Nephron (organoid): Measurements from ENCODE around the gene IL1RAP.

Source experiments
- H3K27ac Mint-ChIP-seq, 3 experiments: 2 replicates each; pipeline ENCODE4 v1.8.0; 2020; ENCODE audit warnings: mixed read lengths in 3 of 3, mild to moderate bottlenecking in 2 of 3, moderate library complexity in 1 of 3
- H3K27me3 Mint-ChIP-seq: 2 replicates; pipeline ENCODE4 v1.8.0; 2021; ENCODE audit warnings: low read depth, mild to moderate bottlenecking, moderate library complexity, mixed read lengths
- H3K36me3 Mint-ChIP-seq: 2 replicates; pipeline ENCODE4 v1.8.0; 2020; ENCODE audit warnings: low read depth, mixed read lengths
- H3K4me1 Mint-ChIP-seq: 2 replicates; pipeline ENCODE4 v1.8.0; 2020; ENCODE audit warnings: mixed read lengths
- H3K4me3 Mint-ChIP-seq, 3 experiments: 2 replicates each; pipeline ENCODE4 v1.8.0; 2020; ENCODE audit warnings: mild to moderate bottlenecking in 3 of 3, mixed read lengths in 3 of 3, moderate library complexity in 2 of 3
- H3K9me3 Mint-ChIP-seq: 2 replicates; pipeline ENCODE4 v1.8.0; 2020; ENCODE audit warnings: mixed read lengths
- CTCF ChIP-seq, 3 experiments: fragments of 200-600 bp; sonication (generic); IDR thresholded peaks; one replicate each; pipeline ENCODE4 v1.5.0; 2021; ENCODE audit warnings: antibody characterized with exemption in 3 of 3; ENCODE audit not compliant: unreplicated experiment in 3 of 3

Gene IL1RAP

DNA sequence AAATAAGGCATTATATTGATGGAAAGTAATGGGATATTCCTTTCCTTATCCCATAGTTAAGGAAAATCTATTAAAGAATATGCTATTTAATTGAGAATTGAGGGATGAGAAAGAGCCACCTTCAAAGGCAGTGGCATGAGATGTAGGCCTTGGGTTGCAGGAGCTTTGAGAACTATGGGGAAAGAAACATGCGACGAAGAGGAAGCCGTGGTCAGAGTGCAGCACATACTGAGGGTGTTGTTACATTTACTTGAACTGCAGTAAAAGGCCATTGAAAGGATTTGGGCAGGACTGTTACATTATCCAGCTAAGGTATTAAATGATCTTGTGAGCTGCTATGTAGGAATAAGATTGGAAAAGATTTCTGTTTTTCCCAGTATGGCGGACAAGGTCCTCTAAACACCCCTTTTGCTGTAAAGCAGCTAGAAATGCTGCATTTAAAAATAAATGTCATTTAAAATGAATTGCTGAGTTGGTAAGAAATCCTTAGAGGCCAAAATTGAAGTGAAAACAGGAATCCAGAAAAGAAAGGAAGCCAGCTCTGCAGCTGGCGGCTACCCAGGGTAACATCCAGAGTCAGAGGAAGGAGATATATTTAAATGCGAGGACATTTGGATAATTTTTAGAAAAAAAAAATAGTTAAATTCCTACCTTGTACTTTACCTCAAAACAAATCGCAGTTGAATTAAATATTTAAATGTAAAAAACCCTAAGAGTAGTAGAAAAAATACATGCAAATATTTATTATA, 61.7 kb downstream of the IL1RAP start:
- no peak for TF ChIP-seq CTCF (IDR thresholded peaks at IDR 0.05; ENCODE audit: unreplicated experiment in 3 of 3)
- Mint-ChIP-seq H3K4me1 (no peaks in the 10 kb centered on the region), H3K4me3 (no peak overlapping the region), H3K27ac (no peak overlapping the region), H3K9me3 (no peaks in the 10 kb centered on the region), H3K36me3 (no peaks in the 10 kb centered on the region), H3K27me3 (no peaks in the 10 kb centered on the region)

GRCh38 chr3:190577225-190577624, 63.3 kb downstream of the IL1RAP start:
- no peak for TF ChIP-seq CTCF (IDR thresholded peaks at IDR 0.05; ENCODE audit: unreplicated experiment in 3 of 3)
- Mint-ChIP-seq H3K4me3 (no peak overlapping the region), H3K27ac (no peak overlapping the region), H3K9me3 (no peaks in the 10 kb centered on the region), H3K4me1 (no peaks in the 10 kb centered on the region), H3K27me3 (no peaks in the 10 kb centered on the region), H3K36me3 (no peaks in the 10 kb centered on the region)

DNA sequence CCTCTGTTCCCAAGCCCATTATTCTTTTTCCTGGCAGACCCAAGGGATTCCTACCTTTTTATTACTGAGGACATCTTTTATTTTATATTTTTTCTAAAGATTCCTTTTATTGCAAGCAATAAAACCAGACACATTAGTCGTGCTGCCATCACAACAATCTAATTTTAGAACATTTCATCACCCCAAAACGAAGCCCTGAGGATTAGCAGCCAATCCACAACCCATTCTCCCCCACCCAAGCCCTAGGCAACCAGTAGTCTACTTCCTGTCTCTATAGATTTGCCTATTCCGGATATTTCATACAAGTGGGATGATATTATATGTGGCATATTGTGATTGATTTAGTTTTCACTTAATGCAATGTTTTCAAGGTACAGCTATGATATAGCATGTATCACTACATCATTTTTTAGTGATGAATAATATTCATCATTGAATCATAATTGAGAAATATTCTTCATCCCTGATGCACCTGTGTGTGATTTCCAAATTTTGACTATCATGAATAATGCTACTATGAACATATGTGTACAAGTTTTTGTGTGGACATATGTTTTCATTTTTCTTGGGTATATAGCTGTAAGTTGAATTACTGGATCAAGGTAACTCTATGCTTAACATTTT, 65.7 kb downstream of the IL1RAP start:
- Mint-ChIP-seq H3K27me3 (no peaks in the 10 kb centered on the region), H3K4me3 (no peak overlapping the region), H3K4me1 (no peaks in the 10 kb centered on the region), H3K36me3 (no peaks in the 10 kb centered on the region), H3K9me3 (no peaks in the 10 kb centered on the region), H3K27ac (no peak overlapping the region)
- TF ChIP-seq CTCF (IDR thresholded peaks at IDR 0.05; ENCODE audit: unreplicated experiment in 3 of 3): no peak

DNA sequence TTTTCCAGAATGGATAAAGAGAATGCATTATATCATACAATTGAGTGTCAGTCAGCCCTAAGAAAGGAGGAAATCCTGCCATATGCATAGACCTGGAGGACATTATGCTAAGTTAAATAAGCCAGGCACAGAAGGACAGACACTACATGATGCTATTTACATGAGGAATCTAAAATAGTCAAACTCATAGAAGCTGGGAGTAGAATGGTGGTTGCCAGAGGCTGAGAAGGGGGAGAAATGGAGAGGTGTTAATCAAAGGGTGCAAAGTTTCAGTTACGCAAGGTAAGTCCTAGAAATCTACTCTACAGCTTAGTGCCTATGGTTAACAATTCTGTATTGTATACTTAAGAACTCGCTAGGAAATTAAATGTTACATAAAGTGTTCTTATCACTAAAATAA, 66.5 kb downstream of the IL1RAP start:
- H3K4me3 Mint-ChIP-seq: no peak overlapping the region
- H3K9me3 Mint-ChIP-seq: no peaks in the 10 kb centered on the region
- no peaks in the 10 kb centered on the region for H3K4me1 Mint-ChIP-seq
- no peaks in the 10 kb centered on the region for H3K27me3 Mint-ChIP-seq
- TF ChIP-seq CTCF (IDR thresholded peaks at IDR 0.05; ENCODE audit: unreplicated experiment in 3 of 3): no peak
- no peaks in the 10 kb centered on the region for H3K36me3 Mint-ChIP-seq
- H3K27ac Mint-ChIP-seq: no peak overlapping the region

DNA sequence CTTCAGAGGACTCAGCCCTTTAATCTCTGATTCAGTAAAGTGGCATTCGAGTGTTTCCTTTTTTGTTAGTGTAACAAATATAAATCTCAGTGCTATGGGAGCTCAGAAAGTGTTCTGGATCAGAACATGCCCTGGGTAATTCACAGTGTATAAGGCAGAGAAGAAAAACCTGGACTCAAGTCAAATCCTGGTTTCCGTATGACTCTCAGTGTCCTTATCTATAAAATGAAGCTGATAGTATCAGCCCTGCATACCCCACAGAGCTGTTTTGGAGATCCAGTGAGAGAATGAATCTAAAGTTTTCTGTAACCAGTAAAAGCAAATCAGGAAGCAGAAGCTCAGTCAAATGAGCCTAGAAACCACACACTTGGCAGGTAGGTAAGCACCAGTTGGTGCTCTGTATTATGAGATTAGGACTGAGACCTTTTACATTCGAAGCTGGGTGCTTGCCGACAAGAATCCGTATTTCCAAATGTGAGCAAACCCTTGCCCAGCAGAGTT, 67.2 kb downstream of the IL1RAP start:
- Mint-ChIP-seq H3K4me3 (no peak overlapping the region), H3K4me1 (no peaks in the 10 kb centered on the region), H3K9me3 (no peaks in the 10 kb centered on the region), H3K27me3 (no peaks in the 10 kb centered on the region), H3K27ac (no peak overlapping the region), H3K36me3 (no peaks in the 10 kb centered on the region)
- no peak for TF ChIP-seq CTCF (IDR thresholded peaks at IDR 0.05; ENCODE audit: unreplicated experiment in 3 of 3)

DNA sequence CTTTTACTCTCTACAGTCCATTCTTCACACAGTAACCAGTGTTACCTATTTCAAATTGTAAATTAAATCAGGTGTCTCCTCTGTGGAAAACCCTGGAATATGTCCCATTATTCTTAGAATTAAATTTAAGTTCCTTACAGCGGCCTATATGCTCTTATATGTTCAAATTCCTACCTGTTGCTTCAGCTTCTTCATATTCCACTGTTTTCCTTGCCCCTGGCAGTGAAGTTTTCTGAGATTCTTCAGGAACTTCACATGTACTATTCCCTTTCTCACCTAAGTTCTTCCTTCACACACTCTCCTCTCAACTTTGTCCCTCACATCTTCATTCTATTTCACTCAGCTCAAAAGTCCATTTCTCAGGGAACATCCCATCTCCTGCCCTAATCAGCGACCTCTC, 68.8 kb downstream of the IL1RAP start:
- Mint-ChIP-seq H3K27me3 (no peaks in the 10 kb centered on the region), H3K4me3 (no peak overlapping the region), H3K4me1 (no peaks in the 10 kb centered on the region), H3K36me3 (no peaks in the 10 kb centered on the region), H3K9me3 (no peaks in the 10 kb centered on the region), H3K27ac (no peak overlapping the region)
- no peak for TF ChIP-seq CTCF (IDR thresholded peaks at IDR 0.05; ENCODE audit: unreplicated experiment in 3 of 3)
